ENCODE data around the gene ACSM5. TPM values are rescaled to one million over a fixed set of nuclear protein-coding genes. Genes with fewer than 3 reads are reported as not detected.
"Not testable (repeated sequence)": the region's sequence is repeated elsewhere in the genome, so short reads cannot be mapped to it uniquely, and the experiment has no call there.

Gene ACSM5
- total RNA-seq, 1 donor from 2014 or later, result 0.60 TPM

- not testable (repeated sequence) for DNase-seq (ENCODE audit: low read depth in 2 of 2)
Measured at GRCh38 chr16:20441859-20442258, 32.5 kb downstream of the ACSM5 start.

GRCh38 chr16:20446652-20447393 is 37.5 kb downstream of the ACSM5 start:
- not testable (repeated sequence) for DNase-seq (ENCODE audit: low read depth in 2 of 2)

GRCh38 chr16:20451364-20451763 is 42.0 kb downstream of the ACSM5 start, which contains the start of gene ACSM2A:
ACSM2A (plus strand) TSS chr16:20451521; CDS start chr16:20460115, 8,594 bp downstream.
- DNase-seq (ENCODE audit: low read depth in 2 of 2), result not testable (repeated sequence)

- not testable (repeated sequence) for DNase-seq (ENCODE audit: low read depth in 2 of 2)
Measured at GRCh38 chr16:20453633-20454032, 44.3 kb downstream of the ACSM5 start.

- not testable (repeated sequence) for DNase-seq (ENCODE audit: low read depth in 2 of 2)
Measured at GRCh38 chr16:20459227-20459626, 49.9 kb downstream of the ACSM5 start.

- not testable (repeated sequence) for DNase-seq (ENCODE audit: low read depth in 2 of 2)
Measured at GRCh38 chr16:20460313-20460712, 51.0 kb downstream of the ACSM5 start.

GRCh38 chr16:20468954-20469353 is 59.6 kb downstream of the ACSM5 start:
- not testable (repeated sequence) for DNase-seq (ENCODE audit: low read depth in 2 of 2)

GRCh38 chr16:20469930-20470329 is 60.6 kb downstream of the ACSM5 start:
- not testable (repeated sequence) for DNase-seq (ENCODE audit: low read depth in 2 of 2)

GRCh38 chr16:20470732-20471131 is 61.4 kb downstream of the ACSM5 start:
- not testable (repeated sequence) for DNase-seq (ENCODE audit: low read depth in 2 of 2)

- DNase-seq (ENCODE audit: low read depth in 2 of 2), result peak; percentile 2 to 66
Measured at GRCh38 chr16:20477188-20477744, 67.9 kb downstream of the ACSM5 start.

GRCh38 chr16:20483989-20484388 is 74.7 kb downstream of the ACSM5 start:
- DNase-seq (ENCODE audit: low read depth in 2 of 2), result not testable (repeated sequence)

- DNase-seq (ENCODE audit: low read depth in 2 of 2), result no peak
Measured at GRCh38 chr16:20484726-20485125, 75.4 kb downstream of the ACSM5 start.

GRCh38 chr16:20485408-20485807 is 76.1 kb downstream of the ACSM5 start:
- DNase-seq (ENCODE audit: low read depth in 2 of 2), result no peak

Other genes with a start within 250 kb of the ACSM5 start
- not detected in 2 replicates for gene GP2, start 82.0 kb upstream of the ACSM5 start, total RNA-seq
- gene UMOD, start 56.8 kb upstream of the ACSM5 start, total RNA-seq, result not detected in 2 replicates
- gene PDILT, start 4.8 kb upstream of the ACSM5 start, total RNA-seq, result not detected in 2 replicates
- under 0.01 TPM in 2 replicates for gene ACSM2A, start 42.0 kb downstream of the ACSM5 start, total RNA-seq
- 0.20 and 0.22 TPM in 2 replicates for gene ACSM2B, start 166.8 kb downstream of the ACSM5 start, total RNA-seq